NCI-H1105 (cell line): ENCODE results near the gene RAP1GAP2.
"Not testable (repeated sequence)": the region's sequence is repeated elsewhere in the genome, so short reads cannot be mapped to it uniquely, and the experiment has no call there.

ENCODE experiments used
- DNase-seq: peaks from one replicate; lab custom pipeline; 2025; lab: John Stamatoyannopoulos, UW

Gene RAP1GAP2

GRCh38 chr17:3043737-3044365 lies 247.6 kb downstream of the RAP1GAP2 start:
- no peak for DNase-seq

GRCh38 chr17:3046753-3047152 lies 250.5 kb downstream of the RAP1GAP2 start:
- no peak for DNase-seq

- DNase-seq: peak; percentile 84
Observed at GRCh38 chr17:3048727-3049471, 252.7 kb downstream of the RAP1GAP2 start.

GRCh38 chr17:3049705-3050295 lies 253.6 kb downstream of the RAP1GAP2 start:
- DNase-seq: no peak

- not testable (repeated sequence) for DNase-seq
Observed at GRCh38 chr17:3054868-3055267, 258.6 kb downstream of the RAP1GAP2 start.

- DNase-seq: not testable (repeated sequence)
Observed at GRCh38 chr17:3062824-3063377, 266.7 kb downstream of the RAP1GAP2 start.

GRCh38 chr17:3063507-3063906 lies 267.3 kb downstream of the RAP1GAP2 start, which contains the start of gene OR1D5:
TSS of gene OR1D5 (minus strand) at chr17:3063607. CDS start at chr17:3063607, 0 bp downstream.
- not testable (repeated sequence) for DNase-seq

GRCh38 chr17:3065192-3065591 lies 269.0 kb downstream of the RAP1GAP2 start:
- DNase-seq: not testable (repeated sequence)

- not testable (repeated sequence) for DNase-seq
Observed at GRCh38 chr17:3073850-3074249, 277.6 kb downstream of the RAP1GAP2 start.
